ENCODE measurements around the gene FES. TPM values are rescaled to one million over a fixed set of nuclear protein-coding genes. Genes with fewer than 3 reads are reported as not detected.

Gene FES
- total and polyA plus RNA-seq, 2 of the 13 experiments (the other 11 are each of a cell fraction or from before 2014, with no cell fraction given) = 4.0 to 9.5 TPM

DNA sequence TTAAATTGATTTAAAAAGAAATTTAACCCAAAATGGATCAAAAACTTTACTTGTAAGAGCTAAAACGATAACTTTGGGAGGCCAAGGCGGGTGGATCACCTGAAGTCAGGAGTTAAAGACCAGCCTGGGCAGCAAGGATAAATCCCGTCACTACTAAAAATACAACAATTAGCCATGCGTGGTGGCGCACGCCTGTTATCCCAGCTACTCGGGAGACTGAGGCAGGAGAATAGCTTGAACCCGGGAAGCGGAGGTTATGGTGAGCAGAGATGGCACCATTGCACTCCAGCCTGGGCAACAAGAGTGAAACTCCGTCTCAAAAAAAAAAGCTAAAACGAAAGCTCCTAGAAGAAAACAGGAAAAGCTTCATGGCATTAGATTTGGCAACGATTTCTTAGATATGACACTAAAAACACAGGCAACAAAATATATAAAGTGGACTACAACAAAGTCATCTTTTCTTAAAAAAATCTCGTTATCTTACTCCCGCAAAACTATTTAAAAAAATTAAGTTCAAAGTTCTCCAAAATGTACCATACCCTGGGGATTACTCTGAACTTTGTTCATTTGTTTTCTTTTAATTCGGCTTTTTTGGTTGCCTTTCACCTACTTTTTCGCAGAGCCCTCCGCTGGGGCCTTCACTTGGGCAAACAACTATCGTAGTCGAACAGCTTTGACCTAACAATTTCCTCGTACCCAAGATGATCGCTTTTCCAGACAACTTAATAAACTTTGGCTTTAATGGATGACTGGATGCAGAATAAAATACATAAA is 45.1 kb downstream of the FES start:
- FAIRE-seq (no peak), DNase-seq (ENCODE audit: low spot score) (no peak), ATAC-seq (no peak)
- peaks cover 2% of the 10 kb centered on the region for H3K79me2 ChIP-seq (ENCODE audit: insufficient read depth, low read length)
- H3K4me1 ChIP-seq (ENCODE audit: insufficient read depth, low read length) = peaks cover 47% of the 10 kb centered on the region
- BruUV-seq (replicated peaks) = TSS peak; percentile 90
- ChIA-PET POLR2A (interaction anchor here (1.0 to 4.5 kb wide), 6 partner anchors 9 to 70 kb away, joined by 3 to 45 read pairs (median 4); partner anchors contain the start of gene MAN2A2), CTCF (ENCODE audit: low intra/inter-chr PET ratio, low total read pairs) (no interaction called here)
- no peaks in the 10 kb centered on the region for H4K20me1 ChIP-seq (ENCODE audit: insufficient read depth, low read length)
- in situ Hi-C loops (cut with HindIII; ENCODE audit: extremely low pct_ligation_motif_present, low pct_unique_long_range_greater_than_20kb) (loop anchor here (25.0 kb wide), 1 partner anchor 333 kb away; no protein-coding TSS in a partner anchor), intact Hi-C loops (cut with micrococcal nuclease; ENCODE audit: unreplicated experiment) (loop anchor here (5.0 to 10.0 kb wide), 4 partner anchors 42 to 123 kb away; partner anchors contain the start of gene PRC1)
- H3K36me3 ChIP-seq (replicated peaks in 1 of 2; ENCODE audit: control insufficient read depth in 1 of 2, insufficient read depth in 2 of 2, low read length in 2 of 2) = no peaks in the 10 kb centered on the region
- 34% methylated on average over 21 of the region's 21 CpGs for WGBS (ENCODE audit: low lambda C conversion rate)
- H3K9ac ChIP-seq (ENCODE audit: insufficient read depth, low read depth, low read length) = peak overlapping the region; percentile 88
- peak overlapping the region; percentile 87 to 95 (median 91) for H3K4me3 ChIP-seq (replicated peaks in 1 of 3; ENCODE audit: insufficient read depth in 1 of 3, low read depth in 2 of 3, low read length in 3 of 3)
- H3K9me3 ChIP-seq (ENCODE audit: low read length) = no peaks in the 10 kb centered on the region
- H3K27me3 ChIP-seq (ENCODE audit: control insufficient read depth in 1 of 2, insufficient read depth in 2 of 2, low read length in 2 of 2) = no peaks in the 10 kb centered on the region; a peak in 2 of 5 replicates
- H3K4me2 ChIP-seq (ENCODE audit: low read depth, low read length) = peak overlapping the region; percentile 89
- peak overlapping the region; percentile 96 for H3K27ac ChIP-seq (ENCODE audit: extremely low read length, insufficient read depth, low read length)
- peak overlapping the region; percentile 95 for H2AFZ ChIP-seq (ENCODE audit: low read length)
- TF ChIP-seq HHEX (CRISPR knock-in tag; IDR thresholded peaks at IDR 0.05) (no peak), PPARG (CRISPR knock-in tag; conservative IDR thresholded peaks at IDR 0.05) (peak; percentile 90), ZMYM3 (CRISPR knock-in tag; IDR thresholded peaks at IDR 0.05) (no peak), PHF8 (CRISPR knock-in tag; IDR thresholded peaks at IDR 0.05) (no peak), ZNF777 (CRISPR knock-in tag; IDR thresholded peaks at IDR 0.05) (0 out of 2 replicates have a peak, but pooled peaks have one; percentile 1), SALL2 (CRISPR knock-in tag; IDR thresholded peaks at IDR 0.05) (no peak), CENPX (CRISPR knock-in tag; IDR thresholded peaks at IDR 0.05) (no peak), ZNF550 (CRISPR knock-in tag; IDR thresholded peaks at IDR 0.05; ENCODE audit: borderline replicate concordance) (no peak), ZNF17 (CRISPR knock-in tag; IDR thresholded peaks at IDR 0.05) (no peak)
- TF ChIP-seq, protein P1, sequence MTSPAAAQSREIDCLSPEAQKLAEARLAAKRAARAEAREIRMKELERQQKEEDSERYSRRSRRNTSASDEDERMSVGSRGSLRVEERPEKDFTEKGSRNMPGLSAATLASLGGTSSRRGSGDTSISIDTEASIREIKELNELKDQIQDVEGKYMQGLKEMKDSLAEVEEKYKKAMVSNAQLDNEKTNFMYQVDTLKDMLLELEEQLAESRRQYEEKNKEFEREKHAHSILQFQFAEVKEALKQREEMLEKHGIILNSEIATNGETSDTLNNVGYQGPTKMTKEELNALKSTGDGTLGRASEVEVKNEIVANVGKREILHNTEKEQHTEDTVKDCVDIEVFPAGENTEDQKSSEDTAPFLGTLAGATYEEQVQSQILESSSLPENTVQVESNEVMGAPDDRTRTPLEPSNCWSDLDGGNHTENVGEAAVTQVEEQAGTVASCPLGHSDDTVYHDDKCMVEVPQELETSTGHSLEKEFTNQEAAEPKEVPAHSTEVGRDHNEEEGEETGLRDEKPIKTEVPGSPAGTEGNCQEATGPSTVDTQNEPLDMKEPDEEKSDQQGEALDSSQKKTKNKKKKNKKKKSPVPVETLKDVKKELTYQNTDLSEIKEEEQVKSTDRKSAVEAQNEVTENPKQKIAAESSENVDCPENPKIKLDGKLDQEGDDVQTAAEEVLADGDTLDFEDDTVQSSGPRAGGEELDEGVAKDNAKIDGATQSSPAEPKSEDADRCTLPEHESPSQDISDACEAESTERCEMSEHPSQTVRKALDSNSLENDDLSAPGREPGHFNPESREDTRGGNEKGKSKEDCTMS (CRISPR knock-in tag; conservative IDR thresholded peaks at IDR 0.05) = no peak
- TF ChIP-seq, protein P2, sequence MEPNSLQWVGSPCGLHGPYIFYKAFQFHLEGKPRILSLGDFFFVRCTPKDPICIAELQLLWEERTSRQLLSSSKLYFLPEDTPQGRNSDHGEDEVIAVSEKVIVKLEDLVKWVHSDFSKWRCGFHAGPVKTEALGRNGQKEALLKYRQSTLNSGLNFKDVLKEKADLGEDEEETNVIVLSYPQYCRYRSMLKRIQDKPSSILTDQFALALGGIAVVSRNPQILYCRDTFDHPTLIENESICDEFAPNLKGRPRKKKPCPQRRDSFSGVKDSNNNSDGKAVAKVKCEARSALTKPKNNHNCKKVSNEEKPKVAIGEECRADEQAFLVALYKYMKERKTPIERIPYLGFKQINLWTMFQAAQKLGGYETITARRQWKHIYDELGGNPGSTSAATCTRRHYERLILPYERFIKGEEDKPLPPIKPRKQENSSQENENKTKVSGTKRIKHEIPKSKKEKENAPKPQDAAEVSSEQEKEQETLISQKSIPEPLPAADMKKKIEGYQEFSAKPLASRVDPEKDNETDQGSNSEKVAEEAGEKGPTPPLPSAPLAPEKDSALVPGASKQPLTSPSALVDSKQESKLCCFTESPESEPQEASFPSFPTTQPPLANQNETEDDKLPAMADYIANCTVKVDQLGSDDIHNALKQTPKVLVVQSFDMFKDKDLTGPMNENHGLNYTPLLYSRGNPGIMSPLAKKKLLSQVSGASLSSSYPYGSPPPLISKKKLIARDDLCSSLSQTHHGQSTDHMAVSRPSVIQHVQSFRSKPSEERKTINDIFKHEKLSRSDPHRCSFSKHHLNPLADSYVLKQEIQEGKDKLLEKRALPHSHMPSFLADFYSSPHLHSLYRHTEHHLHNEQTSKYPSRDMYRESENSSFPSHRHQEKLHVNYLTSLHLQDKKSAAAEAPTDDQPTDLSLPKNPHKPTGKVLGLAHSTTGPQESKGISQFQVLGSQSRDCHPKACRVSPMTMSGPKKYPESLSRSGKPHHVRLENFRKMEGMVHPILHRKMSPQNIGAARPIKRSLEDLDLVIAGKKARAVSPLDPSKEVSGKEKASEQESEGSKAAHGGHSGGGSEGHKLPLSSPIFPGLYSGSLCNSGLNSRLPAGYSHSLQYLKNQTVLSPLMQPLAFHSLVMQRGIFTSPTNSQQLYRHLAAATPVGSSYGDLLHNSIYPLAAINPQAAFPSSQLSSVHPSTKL (CRISPR knock-in tag; IDR thresholded peaks at IDR 0.05) = no peak
- TF ChIP-seq, protein P3, sequence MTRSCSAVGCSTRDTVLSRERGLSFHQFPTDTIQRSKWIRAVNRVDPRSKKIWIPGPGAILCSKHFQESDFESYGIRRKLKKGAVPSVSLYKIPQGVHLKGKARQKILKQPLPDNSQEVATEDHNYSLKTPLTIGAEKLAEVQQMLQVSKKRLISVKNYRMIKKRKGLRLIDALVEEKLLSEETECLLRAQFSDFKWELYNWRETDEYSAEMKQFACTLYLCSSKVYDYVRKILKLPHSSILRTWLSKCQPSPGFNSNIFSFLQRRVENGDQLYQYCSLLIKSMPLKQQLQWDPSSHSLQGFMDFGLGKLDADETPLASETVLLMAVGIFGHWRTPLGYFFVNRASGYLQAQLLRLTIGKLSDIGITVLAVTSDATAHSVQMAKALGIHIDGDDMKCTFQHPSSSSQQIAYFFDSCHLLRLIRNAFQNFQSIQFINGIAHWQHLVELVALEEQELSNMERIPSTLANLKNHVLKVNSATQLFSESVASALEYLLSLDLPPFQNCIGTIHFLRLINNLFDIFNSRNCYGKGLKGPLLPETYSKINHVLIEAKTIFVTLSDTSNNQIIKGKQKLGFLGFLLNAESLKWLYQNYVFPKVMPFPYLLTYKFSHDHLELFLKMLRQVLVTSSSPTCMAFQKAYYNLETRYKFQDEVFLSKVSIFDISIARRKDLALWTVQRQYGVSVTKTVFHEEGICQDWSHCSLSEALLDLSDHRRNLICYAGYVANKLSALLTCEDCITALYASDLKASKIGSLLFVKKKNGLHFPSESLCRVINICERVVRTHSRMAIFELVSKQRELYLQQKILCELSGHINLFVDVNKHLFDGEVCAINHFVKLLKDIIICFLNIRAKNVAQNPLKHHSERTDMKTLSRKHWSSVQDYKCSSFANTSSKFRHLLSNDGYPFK (CRISPR knock-in tag; IDR thresholded peaks at IDR 0.05; ENCODE audit: borderline replicate concordance) = no peak

All from HepG2 (cell line).